Measurements from ENCODE around the gene RAB39A.
"Not testable (repeated sequence)": the region's sequence is repeated elsewhere in the genome, so short reads cannot be mapped to it uniquely, and the experiment has no call there.

RAB39A gene, protein sequence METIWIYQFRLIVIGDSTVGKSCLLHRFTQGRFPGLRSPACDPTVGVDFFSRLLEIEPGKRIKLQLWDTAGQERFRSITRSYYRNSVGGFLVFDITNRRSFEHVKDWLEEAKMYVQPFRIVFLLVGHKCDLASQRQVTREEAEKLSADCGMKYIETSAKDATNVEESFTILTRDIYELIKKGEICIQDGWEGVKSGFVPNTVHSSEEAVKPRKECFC

DNA sequence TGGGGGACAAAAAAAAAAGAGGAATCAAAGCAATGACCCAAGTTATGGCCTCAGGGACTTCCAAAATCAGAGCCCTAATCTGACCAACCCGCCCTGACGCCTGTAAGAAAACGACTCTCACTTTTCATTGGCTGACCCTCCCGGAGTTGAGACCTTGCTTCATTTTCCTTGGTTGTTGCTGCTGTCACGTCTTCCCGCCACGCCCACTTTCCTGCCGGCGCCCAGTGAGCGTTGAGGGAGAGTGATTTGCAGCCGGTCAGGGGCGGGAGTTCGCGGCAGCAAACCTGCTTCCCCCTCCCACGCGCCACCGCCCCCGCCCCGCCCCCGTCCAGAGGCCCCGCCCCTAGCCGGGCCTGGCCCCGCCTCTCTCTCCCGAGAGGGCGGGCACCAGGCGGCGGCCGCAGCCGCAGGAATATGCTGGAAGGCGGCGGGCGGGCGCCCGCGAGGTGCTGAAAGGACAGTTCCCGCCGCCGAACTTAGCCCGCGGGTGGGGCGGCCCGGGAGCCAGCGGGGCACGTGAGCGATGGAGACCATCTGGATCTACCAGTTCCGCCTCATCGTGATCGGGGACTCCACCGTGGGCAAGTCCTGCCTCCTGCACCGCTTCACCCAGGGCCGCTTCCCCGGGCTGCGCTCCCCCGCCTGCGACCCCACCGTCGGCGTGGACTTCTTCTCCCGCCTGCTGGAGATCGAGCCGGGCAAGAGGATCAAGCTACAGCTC is at the start of gene RAB39A:
TSS of gene RAB39A (plus strand) at position 403 of the 721 bp plus-strand sequence. CDS start at position 524, 121 bp downstream.
- DNase-seq = peak; percentile 100

DNA sequence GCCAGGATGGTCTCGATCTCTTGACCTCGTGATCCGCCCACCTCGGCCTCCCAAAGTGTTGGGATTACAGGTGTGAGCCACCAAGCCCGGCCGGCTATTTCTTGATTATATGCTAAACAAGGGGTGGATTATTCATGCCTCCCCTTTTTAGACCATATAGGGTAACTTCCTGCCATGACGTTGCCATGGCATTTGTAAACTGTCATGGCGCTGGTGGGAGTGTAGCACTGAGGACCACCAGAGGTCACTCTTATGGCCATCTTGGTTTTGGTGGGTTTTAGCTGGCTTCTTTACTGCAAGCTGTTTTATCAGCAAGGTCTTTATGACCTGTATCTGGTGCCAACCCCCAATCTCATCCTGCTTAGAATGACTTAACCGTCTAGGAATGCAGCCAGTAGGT is 46.8 kb upstream of the RAB39A start:
- not testable (repeated sequence) for DNase-seq

DNA sequence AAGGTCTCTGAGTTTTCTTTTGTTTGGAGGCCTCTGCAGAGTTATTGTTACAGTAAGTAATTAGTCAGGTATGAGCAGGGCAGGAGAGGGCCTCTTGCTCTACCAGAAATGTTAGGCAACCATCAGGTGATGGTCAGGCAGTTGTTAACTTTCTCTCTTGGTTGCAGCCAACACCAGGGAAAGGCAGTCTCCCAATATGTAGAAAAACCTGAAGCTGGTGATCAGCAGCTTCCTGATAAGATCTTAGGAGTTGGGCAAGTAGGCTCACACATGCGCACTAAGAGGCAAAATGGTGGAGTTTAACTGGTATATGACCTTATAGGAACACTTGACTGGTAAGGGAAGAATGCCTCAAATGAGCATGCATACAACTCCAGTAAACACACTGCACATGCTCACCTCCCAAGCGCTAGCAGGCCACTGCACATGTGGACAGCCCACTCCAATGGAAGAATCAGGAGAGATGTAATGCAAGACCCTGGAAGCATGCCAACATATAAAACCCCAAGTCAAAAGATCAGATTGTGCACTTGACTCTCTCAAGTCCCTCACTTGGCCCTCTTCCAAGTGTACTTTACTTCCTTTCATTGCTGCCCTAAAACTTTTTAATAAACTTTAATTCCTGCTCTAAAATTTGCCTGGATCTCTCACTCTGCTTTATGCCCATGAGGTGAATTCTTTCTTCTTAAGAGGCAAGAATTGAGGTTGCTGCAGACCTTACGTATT is 46.0 kb upstream of the RAB39A start:
- DNase-seq = no peak

DNA sequence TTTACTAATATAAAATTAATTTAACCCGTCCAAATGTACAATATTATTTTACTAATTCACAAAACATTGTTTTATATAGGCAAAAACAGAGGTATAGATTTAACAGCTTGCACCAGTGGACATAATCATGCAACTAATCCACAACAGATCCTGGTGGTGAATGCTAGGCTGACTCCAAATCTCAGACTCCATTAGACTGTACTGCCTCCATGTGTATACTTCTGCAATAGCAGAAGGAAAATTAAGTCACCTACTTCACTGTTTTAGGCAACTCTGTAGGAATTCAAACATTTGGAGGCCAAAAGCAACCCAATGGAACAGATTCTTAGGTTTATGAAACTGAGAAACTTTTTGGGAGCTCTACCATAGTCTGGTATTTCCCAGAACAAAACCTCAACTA is 30.0 kb upstream of the RAB39A start:
- peak; percentile 48 to 61 for DNase-seq

DNA sequence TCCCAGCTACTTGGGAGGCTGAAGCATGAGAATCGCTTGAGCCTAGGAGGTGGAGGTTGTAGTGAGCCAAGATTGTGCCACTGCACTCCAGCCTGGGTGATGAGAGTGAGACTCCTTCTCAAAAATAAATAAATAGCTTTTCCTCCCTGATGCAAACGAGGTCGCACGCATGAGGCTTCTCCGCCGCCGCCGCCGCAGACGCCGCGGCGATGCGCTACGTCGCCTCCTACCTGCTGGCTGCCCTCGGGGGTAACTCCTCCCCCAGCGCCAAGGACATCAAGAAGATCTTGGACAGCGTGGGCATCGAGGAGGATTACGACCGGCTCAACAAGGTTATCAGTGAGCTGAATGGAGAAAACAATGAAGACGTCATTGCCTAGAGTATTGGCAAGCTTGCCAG is 20.0 kb upstream of the RAB39A start:
- DNase-seq = peak; percentile 21 to 73

DNA sequence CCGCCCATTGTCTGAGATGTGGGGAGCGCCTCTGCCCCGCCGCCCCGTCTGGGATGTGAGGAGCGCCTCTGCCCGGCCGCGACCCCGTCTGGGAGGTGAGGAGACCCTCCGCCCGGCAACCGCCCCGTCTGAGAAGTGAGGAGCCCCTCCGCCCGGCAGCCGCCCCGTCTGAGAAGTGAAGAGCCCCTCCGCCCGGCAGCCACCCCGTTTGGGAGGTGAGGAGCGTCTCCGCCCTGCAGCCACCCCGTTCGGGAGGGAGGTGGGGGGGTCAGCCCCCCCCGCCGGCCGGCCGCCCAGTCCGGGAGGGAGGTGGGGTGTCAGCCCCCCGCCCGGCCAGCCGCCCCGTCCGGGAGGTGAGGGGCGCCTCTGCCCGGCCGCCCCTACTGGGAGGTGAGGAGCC is 15.8 kb upstream of the RAB39A start:
- DNase-seq = not testable (repeated sequence)

DNA sequence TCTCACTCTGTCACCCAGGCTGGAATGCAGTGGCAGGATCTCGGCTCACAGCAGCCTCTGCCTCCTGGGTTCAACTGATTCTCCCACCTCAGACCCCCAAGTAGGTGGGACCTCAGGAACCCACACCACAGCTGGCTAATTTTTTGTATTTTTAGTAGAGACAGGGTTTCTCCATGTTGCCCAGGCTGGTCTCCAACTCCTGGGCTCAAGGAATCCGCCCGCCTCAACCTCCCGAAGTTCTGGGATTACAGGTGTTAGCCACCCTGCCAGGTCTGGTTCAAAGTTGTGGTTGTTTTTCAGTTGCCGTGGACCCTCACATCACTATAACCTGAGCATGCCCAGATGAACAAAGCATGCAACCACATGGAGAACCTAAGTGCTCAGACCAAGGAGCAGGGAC is 13.0 kb upstream of the RAB39A start:
- no peak for DNase-seq

DNA sequence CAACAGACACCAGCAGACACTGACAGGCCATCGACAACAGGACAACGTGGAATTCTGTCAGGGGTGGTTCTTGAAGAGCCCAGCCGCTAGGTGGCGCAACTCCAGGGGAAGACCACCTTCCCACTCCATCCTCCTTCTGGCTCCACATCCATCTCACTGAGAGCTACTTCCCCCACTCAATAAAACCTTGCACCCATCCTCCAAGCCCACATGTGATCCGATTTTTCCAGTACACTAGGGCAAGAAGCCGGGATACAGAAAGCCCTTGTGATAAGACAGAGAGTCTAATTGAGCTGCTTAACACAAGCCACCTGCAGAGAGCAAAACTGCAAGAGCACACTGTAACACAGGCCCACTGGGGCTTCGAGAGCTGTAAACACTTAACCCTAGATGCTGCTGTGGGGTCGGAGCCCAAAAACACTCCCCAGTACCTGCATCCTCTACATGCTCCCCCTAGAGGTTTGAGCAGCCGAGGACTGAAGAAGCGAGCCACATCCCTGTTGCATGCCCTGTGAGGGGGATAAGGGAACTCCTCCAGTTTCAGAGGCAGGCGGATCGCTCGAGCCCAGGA is 11.5 kb upstream of the RAB39A start:
- DNase-seq = peak; percentile 37 to 86

DNA sequence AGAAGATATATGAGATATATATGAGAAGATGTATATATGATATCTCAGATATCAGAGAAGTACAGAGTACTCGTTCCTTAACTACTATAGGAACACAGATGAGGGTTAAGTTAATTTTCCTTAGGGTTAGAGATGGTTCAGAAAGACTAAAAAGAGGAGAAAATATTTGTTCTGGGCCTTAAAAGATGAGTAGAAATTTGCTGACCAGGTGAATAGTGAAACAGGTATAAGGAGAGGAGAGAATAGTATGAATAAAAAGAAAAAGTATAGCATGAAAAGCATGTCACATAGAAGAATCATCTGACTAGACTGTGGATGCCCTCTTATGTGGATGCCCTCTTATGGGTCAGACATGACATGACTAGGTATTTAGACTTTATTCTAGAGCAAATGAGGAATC is 6.3 kb upstream of the RAB39A start:
- no peak for DNase-seq

DNA sequence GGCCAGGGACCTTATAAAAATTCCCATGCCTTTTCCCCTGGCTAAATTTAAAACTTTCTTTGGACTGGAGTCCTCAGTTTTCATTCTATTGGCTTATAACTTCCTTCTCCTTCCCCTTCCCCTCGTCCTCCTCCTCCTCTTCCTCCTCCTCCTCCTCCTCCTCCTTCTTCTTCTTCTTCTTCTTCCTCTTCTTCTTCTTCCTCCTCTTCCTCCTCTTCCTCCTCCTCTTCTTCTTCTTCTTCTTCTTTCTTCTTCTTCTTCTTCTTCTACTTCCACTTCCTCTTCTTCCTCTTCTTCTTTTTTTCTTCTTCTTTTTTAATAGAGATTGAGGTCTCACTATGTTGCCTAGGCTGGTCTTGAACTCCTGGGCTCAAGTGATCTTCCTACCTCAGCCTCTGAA is 4.7 kb upstream of the RAB39A start:
- DNase-seq = not testable (repeated sequence)

DNA sequence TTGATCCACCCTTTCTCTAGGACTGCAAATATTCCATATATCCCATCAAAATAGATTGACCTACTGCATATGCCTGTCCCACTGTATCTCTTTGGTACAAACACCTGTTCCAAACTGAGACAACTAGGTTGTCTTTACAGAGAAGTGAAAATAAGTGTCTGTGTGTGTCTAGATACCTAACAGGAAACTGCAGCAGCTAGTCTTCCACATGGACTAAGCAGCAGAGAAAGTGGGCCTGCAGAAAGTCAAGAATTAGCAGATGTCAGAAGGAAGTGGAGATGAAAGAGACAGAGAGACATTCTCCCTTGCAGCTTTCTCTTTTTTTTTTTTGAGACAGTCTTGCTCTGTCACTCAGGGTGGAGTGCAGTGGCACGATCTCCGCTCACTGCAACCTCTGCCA is 3.9 kb upstream of the RAB39A start:
- no peak for DNase-seq

DNA sequence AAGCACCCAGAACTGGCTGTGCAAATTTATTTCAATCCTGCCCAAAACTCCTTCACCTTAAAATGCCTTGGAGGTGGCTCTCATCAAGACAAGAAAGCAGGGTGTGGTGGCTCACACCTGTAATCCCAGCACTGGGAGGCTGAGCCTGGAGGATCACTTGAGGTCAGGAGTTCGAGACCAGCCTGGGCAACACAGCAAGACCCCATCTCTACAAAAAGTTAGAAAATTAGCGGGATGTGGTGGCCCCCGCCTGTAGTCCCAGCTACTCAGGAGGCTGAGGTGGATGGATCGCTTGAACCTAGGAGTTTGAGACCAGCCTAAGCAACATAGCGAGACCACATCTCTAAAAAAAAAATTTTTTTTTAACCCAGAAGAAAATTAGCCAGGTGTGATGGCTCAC is 689 bp upstream of the RAB39A start:
- no peak for DNase-seq

DNA sequence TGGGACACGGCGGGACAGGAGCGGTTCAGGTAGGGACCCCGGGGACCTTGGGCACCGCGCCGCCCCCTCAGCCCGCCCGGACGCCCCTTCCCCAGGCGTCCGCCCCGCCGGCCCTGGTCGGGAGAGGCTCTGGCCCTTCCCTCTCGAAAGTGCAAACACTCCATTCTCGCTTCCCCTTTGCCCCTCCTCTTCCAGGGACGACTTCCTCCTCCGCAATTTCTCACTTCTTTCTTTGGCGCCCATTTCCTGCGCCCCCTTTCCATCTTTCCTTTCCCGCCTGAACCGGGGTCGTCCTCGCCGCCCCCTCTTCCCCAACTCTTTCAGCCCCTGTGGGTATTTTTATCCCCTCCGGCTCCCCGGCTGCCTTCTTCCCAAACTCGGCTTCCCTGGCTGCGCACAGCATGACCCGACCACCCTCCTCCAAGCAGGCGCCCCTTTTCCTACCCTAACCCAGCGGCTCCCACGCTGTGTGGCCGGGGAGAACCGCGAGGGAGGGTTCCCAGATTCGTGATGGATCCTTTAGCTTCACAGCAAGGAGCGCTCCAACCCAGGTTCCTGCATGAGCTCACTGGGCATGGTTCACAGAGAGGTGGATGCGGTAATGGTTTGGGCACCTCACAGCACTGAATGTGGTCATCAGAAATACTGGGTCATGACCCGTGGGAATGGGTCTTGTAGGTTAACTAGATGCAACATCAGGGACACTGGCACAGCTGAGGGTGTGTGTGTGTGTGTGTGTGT is 689 bp downstream of the RAB39A start:
- peak; percentile 70 to 90 for DNase-seq

DNA sequence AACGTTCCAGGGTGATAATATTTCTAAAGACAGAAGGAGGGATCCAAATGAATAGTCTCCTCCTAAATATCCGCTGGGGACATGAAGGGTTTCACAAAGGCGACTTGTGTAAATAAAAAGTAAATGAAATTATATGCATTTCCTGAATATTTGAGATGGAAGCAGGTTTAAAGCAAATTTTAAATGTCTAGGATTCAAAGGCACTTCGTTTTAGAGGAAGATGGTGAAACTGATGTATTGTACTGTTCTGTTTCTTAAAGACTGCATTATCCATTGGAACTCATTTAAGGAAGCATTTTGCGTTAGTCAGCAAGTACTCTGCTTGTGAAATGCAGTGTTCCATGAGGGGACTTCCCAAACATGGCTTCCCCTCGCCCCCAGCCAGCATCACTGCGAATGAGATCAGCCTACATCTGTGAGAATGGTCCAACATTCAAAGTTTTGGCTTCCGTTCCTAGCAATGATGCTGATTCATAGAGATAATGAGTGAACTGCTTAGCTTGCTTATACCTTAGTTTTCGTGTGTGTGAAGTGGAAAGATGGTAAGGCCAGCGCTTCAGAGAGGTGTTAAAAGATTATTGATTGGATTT is 1.5 kb downstream of the RAB39A start:
- DNase-seq = peak; percentile 33 to 45

DNA sequence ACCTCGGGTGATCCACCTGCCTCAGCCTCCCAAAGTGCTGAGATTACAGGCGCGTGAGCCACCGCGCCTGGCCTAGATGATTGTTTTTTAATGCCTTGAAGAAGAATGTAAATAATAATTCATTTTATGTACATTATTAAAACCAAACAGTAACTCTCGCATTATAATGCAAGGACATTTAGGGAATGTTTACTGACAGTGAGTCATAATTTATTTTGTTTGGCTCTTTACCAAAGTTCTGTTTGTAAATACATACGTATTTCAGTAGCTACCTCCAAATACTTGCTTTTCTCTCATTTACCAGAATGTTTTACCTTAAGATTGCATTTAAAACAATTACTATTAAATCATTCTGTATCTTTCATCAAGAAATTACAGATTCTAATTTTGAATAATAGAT is 3.0 kb downstream of the RAB39A start:
- DNase-seq = no peak

DNA sequence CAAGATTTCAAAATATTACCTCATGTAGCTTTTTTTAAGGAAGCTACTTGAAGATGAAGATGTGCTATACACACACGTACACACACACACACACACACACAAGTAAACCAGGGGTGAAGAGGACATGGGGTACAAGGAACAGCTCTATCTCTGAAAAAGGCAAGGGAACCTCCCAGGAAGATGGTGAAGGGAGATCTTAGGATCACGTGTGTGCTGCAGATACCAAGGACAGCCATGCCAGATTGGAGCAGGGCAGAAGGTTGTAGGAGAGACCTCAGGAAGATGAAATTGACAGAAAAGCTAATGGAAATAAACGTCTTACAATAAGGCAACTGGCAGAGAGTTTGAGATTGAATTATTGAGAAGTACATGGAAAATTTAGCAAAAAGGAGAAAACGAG is 19.7 kb downstream of the RAB39A start:
- no peak for DNase-seq

DNA sequence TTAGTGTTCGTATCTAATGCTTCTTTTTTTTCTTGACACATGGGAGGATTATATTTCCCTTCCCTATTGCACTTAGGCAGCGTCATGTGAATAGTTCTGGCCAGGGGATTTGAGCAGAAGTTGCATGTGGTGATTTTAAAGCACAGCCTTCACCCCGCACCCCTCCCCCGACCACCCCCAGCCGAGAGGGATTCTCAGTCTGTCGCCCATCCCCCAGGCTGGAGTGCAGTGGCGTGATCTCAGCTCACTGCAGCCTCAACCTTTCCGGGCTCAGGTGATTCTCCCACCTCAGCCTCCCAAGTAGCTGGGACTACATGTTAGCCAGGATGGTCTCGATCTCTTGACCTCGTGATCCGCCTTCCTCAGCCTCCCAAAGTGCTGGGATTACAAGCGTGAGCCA is 20.1 kb downstream of the RAB39A start:
- not testable (repeated sequence) for DNase-seq

DNA sequence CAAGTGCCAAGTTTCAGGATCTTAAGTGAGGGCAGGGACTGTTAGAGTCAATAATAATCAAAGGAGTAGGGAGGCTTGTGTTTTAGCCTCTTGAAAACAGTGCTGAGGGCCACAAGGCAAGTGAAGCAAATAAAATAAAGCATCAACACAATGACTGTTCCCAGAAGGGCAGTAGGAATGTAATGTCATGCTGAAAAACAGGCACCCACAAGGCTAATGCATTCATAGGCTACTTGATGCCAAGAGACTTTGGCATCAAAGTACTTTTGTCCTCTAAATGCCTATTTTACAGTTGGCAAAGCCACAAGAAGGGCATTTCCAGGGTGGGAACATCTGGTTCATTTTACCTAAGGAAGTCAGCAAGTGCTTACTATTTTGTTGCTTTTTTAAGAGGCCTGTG is 22.9 kb downstream of the RAB39A start:
- no peak for DNase-seq

DNA sequence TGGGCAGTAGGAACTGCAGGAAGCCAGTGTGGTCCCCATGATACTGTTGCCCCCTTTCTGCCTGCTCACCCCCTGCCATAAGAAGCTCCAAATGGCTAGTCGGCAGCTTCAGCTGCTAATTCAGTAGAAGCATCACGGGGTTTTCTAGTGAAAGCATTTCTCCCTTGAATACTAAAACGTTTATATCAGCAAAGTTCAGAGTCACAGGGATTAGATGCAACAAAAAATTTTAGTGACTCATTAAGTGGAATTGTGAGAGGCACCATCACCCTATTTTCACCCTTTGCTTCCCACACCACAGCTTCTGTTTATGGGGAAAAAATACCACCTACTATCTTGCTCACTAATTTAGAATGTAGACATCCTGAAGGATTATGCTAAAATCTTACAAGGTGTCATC is 25.2 kb downstream of the RAB39A start:
- no peak for DNase-seq

DNA sequence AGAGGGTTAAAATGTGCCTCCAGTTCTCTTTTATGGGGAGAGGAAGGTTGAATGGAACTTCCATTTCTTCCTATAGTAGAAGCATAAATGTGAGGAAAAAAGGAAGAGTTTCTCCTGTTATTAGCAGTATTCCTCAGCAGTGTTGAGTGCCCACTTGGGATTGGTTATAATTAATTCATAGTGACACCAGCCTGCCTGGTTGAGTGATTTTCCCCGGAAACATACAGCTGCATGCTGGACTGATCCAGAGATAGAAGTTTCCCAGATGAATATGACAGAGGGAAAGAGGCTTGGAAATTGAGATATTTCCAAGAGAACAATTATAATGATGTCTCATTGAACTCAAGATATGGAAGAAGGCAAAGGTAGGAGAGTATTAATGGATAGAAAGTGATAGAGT is 28.3 kb downstream of the RAB39A start:
- DNase-seq = no peak

DNA sequence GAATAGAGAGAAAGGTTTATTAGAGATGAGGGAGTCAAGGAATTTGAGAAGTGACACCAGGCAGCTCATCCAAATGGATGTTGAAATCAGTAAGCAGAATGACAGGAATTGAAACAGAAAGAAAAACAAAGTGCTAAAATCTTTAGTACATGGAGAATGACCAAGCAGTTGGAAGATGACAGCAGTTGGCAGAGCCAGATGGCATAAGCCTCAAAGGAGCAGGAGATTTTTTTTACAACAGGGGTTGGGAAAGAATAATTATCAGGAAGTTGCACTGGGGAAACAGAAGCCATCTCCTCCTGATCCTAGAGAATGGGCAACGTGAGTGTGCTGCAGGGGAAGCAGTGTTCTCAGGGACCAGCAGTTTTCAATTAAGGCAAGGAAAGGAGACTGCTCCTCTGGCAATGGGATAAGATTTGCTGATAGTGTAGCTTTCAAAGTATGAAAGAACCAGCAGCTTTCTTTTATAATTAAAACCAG is 28.9 kb downstream of the RAB39A start:
- no peak for DNase-seq

DNA sequence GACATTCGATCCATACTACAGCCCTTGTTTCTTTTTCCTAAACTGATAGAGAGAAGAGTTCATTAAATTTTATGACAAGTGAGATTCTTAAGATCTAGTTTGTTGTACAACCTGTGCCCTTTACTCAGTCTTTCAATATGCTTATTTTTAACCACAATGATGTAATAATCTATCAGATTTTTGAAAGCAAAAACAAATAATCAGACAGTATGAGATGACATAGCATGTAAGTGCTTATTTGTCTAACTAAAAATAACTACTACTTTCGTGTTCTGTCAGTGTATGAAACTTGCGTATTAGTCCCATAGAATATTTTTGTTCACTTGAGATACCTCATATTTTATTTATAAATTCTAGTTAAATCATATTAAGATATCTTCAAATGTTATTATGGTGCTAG is 33.2 kb downstream of the RAB39A start:
- no peak for DNase-seq

Data from NCI-H526 (cell line).